ENCODE results near the gene LGALS16.
"Not testable (repeated sequence)": the region's sequence is repeated elsewhere in the genome, so short reads cannot be mapped to it uniquely, and the experiment has no call there.

The LGALS16 gene

GRCh38 chr19:39677961-39678889 lies 22.5 kb downstream of the LGALS16 start:
- no peak for DNase-seq (ENCODE audit: low read depth, low spot score)

- no peak for DNase-seq (ENCODE audit: low read depth, low spot score)
Observed at GRCh38 chr19:39679056-39679790, 23.5 kb downstream of the LGALS16 start.

- no peak for DNase-seq (ENCODE audit: low read depth, low spot score)
Observed at GRCh38 chr19:39679791-39680168, 24.1 kb downstream of the LGALS16 start.

- DNase-seq (ENCODE audit: low read depth, low spot score): no peak
Observed at GRCh38 chr19:39680593-39680992, 24.9 kb downstream of the LGALS16 start.

GRCh38 chr19:39681416-39681815 lies 25.7 kb downstream of the LGALS16 start:
- DNase-seq (ENCODE audit: low read depth, low spot score): no peak

- no peak for DNase-seq (ENCODE audit: low read depth, low spot score)
Observed at GRCh38 chr19:39684267-39684666, 28.6 kb downstream of the LGALS16 start.

- DNase-seq (ENCODE audit: low read depth, low spot score): no peak
Observed at GRCh38 chr19:39686739-39687138, 31.0 kb downstream of the LGALS16 start.

- not testable (repeated sequence) for DNase-seq (ENCODE audit: low read depth, low spot score)
Observed at GRCh38 chr19:39688637-39689036, 32.9 kb downstream of the LGALS16 start.

GRCh38 chr19:39692166-39692565 lies 36.5 kb downstream of the LGALS16 start:
- DNase-seq (ENCODE audit: low read depth, low spot score): no peak

- no peak for DNase-seq (ENCODE audit: low read depth, low spot score)
Observed at GRCh38 chr19:39692822-39693221, 37.1 kb downstream of the LGALS16 start.

- DNase-seq (ENCODE audit: low read depth, low spot score): no peak
Observed at GRCh38 chr19:39695759-39696158, 40.0 kb downstream of the LGALS16 start.

- no peak for DNase-seq (ENCODE audit: low read depth, low spot score)
Observed at GRCh38 chr19:39696387-39696786, 40.7 kb downstream of the LGALS16 start.

- no peak for DNase-seq (ENCODE audit: low read depth, low spot score)
Observed at GRCh38 chr19:39698535-39698934, 42.8 kb downstream of the LGALS16 start.

- no peak for DNase-seq (ENCODE audit: low read depth, low spot score)
Observed at GRCh38 chr19:39701291-39701690, 45.6 kb downstream of the LGALS16 start.

GRCh38 chr19:39704181-39705044 lies 48.7 kb downstream of the LGALS16 start, which contains the start of gene LGALS14:
Gene LGALS14 (plus strand): TSS chr19:39704481. CDS start chr19:39704529, 48 bp downstream.
- DNase-seq (ENCODE audit: low read depth, low spot score): no peak

GRCh38 chr19:39705578-39706188 lies 50.0 kb downstream of the LGALS16 start:
- no peak for DNase-seq (ENCODE audit: low read depth, low spot score)

GRCh38 chr19:39708594-39708993 lies 52.9 kb downstream of the LGALS16 start:
- no peak for DNase-seq (ENCODE audit: low read depth, low spot score)

- DNase-seq (ENCODE audit: low read depth, low spot score): no peak
Observed at GRCh38 chr19:39709026-39709872, 53.5 kb downstream of the LGALS16 start.
